Superior temporal gyrus (tissue), 1 donor: ENCODE measurements around the gene BRICD5.

Source experiments
- DNase-seq: peaks from one replicate; pipeline ENCODE4 v3.0.0-alpha.2; 2016; ENCODE audit errors: extremely low spot score

Gene BRICD5

GRCh38 chr16:2199095-2199494, 11.6 kb downstream of the BRICD5 start:
- DNase-seq: no peak

- no peak for DNase-seq
These were observed 12.4 kb downstream of the BRICD5 start for GRCh38 chr16:2198283-2198682.

DNA sequence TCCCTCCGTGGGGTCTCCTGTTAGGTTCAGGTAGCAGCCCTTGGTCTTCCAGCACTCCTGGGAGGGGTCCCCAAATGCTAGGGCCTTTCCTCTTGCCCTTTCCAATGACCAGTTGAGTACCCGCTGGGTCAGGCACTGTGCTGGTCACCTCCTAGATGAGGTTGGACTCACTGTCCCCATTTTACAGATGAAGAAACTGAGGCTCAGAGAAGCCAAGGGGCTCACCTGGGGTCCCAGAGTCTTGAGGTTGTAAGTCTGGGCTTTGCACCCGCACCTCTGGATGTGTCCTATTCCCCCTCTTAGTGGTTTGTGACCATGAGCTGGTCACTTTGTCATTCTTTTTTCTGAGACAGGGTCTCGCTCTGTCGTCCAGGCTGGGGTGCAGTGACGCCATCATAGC, 12.9 kb downstream of the BRICD5 start:
- DNase-seq: no peak

DNA sequence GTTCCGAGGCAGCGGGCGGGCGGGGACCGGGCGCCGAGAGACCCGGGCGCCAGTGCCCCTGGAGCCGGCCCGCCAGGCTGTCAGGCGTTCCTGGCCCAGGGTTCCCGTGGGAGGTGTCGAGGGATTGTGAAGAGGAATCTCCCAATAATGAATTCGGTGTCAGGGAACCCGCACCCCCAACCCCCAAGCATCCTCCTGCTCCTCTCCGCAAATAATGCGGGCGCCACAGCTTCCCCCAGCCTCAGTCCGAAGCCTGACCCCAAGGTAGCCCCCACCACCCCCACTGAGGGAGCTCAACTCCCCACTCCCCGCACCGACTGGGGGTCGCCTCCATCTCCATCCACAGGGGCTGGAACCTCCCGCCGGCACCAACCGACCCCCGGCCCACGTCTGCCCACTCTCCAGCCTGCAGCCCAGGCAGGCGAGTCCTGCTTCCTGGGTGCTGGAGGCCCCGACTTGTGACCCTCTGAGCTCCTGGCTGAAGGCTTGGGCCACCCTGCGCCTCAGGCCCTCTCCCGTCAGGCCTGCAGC, 13.6 kb downstream of the BRICD5 start:
- no peak for DNase-seq

DNA sequence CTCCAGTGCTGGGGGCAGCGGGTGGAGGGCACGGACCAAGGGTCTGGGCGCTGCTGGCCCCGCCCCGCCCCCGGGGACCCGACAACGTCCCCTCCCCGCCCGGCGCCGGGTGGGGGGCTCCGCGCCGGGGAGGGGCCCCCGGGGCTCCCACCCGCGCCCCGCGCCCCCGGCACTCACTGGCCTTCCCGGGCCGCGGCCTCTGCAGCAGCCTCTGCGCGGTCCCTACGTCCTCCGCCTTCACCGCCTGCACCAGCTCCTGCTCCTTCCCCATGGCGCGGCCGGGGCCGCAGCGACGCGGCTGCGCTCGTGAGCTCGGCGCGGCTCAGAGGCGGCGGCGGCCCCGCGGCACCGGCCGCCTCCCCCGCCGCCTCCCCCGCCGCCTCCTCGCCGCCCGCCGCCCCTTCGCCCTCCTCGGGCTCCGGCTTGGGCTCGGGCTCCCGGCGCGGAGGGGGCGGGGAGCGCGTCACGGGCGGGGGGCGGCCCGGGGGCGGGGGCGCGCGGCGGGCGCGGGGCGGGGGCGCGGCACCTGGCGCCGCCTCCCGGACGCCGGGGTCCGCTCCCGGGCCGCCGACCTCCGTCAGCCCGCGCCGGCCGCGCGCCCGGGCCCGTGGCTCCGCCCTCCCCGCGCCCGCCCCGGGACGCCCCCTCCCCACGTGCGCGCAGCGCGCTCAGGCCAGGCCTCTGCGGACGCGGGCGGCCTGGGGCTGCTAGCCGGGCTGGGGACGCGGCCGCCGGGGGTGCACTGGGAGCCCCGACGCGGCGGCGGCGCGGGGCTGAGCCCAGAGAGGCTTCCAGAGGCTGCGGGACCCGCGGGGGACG, 14.3 kb downstream of the BRICD5 start, which contains the start of gene CASKIN1:
TSS of gene CASKIN1 (minus strand) at position 444 of the 819 bp plus-strand sequence. CDS start at position 271, 173 bp downstream.
- DNase-seq: no peak

DNA sequence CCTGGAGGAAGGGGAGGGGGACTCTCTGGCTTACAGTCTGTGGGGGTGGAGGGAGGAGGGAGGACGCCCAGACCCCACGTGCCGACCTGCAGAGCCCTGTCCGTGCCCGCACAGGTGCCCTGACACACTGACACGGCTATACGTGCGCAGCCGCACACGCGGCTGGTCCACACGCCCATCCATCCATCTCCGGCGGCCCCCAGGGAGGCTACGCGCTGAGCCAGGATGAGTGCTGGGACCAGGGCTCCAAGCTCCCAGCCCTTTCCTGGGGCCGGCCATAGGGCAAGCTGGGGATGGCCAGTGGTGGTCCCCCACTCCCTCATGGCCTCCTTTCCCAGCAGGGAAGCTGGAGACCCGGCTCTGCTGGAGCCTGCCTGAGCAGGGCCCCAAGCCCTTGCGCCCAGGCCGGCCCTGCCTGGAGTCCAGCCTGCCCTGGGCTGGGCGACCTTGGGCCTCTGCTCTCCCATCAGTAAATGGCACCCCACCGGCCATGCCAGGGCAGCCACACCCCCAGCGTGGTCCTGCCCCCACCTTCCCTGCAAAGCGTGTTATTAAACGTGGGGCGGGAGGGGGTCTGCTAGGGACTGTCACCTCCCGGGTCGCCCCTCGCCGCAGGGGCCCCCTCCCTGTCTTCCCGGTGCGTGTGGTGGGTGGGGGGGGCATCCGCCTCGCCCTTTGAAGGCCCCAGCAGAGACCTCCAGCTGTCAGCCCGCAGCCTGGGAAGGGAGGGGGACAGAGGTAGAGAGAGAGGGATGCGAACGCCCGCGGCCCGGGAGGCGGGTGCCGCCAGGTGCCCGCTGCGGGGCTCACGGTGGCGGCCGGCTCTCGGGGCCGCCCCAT, 15.1 kb downstream of the BRICD5 start:
- DNase-seq: no peak

DNA sequence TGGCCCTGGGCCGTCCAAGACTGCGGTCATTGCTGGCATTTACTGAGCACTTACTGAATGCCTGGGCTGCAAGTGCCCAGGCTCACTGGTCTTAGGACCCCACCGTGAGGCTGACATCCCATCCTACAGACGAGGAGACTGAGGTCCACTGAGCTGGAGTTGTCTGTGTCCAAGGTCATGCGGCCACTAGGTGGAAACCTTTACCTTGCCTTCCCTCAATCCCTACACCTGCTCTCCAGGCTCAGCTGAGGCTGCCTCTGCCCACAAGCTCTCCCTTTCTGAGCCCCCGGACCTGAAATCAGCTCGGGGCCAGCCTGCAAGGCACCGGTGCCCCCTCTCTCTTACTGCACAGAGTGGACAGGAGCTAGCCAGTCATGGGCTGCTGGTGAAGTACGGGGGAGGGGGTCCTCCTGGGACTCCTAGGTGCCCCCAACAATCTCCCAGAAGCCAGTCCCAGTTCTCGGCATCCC, 15.8 kb downstream of the BRICD5 start:
- peak; percentile 16 for DNase-seq

DNA sequence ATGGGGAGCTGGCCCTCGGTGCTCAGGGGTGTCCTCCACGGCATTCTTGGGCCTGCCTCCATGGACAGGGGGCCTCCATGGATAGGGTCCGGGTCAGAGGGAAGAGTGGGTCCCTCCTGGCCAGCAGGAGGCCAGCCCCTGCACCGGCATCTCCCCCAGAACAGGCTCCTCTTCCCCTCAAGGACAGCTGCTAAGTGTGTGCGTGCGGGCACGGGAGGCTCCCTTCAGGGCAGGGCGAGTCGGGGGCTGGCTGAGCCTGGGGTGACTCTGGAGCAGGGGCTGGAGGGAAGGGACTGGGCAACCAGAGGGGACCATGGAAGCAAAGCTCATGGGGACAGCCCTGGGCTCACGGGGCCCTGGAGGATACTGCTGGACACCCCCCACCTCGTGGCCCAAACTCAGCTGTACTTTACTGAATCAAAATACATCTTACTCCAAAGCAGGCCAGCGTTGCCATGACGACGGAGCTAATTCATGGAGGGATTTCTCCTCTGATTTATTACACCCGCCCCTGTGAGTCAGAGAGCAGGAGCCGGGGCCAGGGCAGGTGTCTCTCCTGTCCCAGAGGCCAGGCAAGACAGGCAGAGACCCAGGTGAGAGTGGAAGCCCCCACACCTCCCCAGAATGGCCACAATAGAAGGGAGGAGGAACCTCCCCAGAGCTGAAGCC, 16.4 kb downstream of the BRICD5 start:
- peak; percentile 31 for DNase-seq

- no peak for DNase-seq
These were observed 19.3 kb downstream of the BRICD5 start for GRCh38 chr16:2191446-2191706.

- DNase-seq: peak; percentile 41
These were observed 19.8 kb downstream of the BRICD5 start for GRCh38 chr16:2190659-2191445.

GRCh38 chr16:2190002-2190658, 20.5 kb downstream of the BRICD5 start:
- DNase-seq: no peak

DNA sequence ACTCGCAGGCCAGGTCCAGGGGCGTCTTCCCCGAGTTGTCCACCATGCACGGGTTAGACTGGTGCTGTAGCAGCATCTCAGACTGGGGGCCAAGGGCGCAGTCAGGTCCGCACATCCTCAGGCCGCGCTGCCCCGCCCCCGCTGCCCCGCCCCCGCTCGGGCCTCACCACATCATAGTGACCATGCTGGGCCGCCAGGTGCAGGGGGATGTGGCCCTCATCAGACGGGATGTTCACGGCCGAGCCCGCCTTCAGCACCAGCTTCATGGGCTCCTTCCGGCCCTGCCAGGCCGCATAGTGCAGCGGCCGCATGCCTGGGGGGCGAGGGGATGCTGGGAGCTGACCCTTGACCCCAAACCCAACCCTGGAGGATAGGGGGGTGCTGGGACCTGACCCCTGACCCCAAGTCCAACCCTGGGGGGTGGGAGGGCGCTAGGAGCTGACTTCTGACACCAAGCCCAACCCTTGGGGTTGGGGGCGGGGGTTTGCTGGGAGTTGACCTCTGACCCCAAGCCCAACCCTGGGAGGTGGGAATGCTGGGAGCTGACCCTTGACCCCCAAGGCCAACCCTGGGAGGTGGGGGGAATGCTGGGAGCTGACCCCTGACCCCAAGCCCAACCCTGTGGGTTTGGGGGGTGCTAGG, 21.3 kb downstream of the BRICD5 start:
- no peak for DNase-seq

GRCh38 chr16:2188395-2188794, 22.3 kb downstream of the BRICD5 start:
- DNase-seq: no peak

GRCh38 chr16:2187212-2187611, 23.5 kb downstream of the BRICD5 start:
- no peak for DNase-seq

DNA sequence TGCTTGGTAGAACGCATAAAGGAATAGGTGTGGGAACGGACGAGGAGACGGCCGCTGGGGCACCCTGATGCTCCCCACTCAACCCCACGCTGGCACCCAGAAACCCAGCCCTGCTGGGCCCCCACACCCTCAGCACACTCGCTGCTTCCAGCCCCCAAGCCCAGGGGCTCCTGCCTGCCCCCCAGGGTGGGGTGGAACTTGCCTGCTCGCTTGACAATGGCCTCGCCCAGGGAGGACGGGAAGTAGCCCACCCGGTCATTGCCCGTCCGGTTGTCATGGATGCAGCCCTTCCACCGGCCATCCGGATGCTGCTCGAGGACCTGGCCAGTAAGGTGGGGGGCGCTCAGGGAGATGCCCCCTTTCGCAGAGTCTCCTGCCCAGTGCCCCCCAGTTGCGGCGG, 24.2 kb downstream of the BRICD5 start:
- DNase-seq: no peak

DNA sequence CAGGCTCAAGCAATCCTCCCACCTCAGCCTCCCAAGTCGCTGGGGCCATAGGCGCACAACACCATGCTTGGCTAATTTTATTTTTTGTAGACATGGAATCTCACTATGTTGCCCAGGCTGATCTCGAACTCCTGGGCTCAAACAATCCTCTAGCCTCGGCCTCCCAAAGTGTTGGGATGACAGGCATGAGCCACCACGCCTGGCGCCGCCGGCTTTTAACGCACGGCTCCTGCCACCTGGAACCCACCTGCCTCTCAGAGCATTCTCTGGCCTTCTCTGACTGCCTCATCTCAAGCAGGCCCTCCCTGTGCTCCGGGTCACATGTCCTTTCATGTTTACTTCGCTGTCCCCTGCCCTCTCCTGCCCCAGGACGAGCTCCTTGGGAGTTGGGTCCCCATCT, 24.6 kb downstream of the BRICD5 start:
- DNase-seq: no peak

DNA sequence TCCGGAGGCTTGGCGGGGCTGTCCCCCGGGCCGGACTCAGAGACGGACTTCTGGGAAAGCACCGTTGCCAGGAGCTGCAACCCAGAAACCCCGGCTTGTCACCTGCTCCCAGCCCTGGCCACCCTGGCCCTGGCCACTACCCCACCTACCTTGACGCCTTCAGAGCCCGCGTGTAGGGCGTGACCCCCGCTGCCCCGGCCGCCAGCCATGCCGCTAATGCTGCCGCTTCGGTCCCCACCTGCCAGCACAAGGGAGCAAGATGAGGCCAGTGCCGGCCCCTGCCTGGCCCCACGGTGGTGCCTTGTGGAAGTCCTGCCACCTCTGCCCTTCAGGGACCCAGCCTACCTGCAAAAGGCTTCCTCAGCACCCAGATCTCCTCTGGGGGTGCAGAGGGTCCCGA, 25.7 kb downstream of the BRICD5 start:
- no peak for DNase-seq

DNA sequence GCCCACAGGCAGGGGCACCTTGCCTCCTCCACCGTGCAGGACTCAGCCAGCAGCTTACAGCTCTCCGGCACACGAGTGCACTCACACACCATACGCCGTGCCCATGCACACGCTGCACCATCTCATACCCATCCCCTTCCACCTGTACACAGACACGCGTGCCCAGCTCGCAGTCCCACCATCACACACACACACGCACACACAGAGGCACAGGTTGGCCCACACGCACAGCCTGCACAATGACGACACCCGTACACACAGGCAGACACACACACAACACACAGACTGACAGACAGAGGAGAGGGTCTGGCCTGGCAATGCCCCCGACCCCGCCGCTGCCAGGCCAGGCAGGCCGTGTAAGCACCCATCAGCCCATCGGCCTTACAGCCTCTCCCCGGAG, 26.3 kb downstream of the BRICD5 start:
- no peak for DNase-seq

GRCh38 chr16:2183671-2184070, 27.0 kb downstream of the BRICD5 start:
- DNase-seq: no peak

- DNase-seq: no peak
These were observed 28.7 kb downstream of the BRICD5 start for GRCh38 chr16:2181952-2182351.
